Endothelial cell of umbilical vein (primary cell): ENCODE data around the gene FZR1.

Experiments
- EZH2 ChIP-seq: IDR thresholded peaks from 2 replicates; pipeline ENCODE4 v1.6.1; 2012; ENCODE audit warnings: borderline replicate concordance, low read depth, mild to moderate bottlenecking, moderate library complexity, low read length, inconsistent platforms; ENCODE audit not compliant: severe bottlenecking
- FOS ChIP-seq: IDR thresholded peaks from 2 replicates; pipeline ENCODE4 v1.6.1; 2011; ENCODE audit warnings: mild to moderate bottlenecking, low read length, moderate library complexity, borderline replicate concordance; ENCODE audit not compliant: insufficient read depth
- GATA2 ChIP-seq: IDR thresholded peaks from 2 replicates; pipeline ENCODE4 v1.7.0; 2011; ENCODE audit warnings: low read depth, mild to moderate bottlenecking, moderate library complexity, mixed read lengths, low read length; ENCODE audit not compliant: insufficient read length, insufficient read depth
- JUN ChIP-seq: IDR thresholded peaks from 2 replicates; pipeline ENCODE4 v1.6.1; 2011; ENCODE audit warnings: borderline replicate concordance, low read depth; ENCODE audit not compliant: insufficient read length, insufficient read depth
- MYC ChIP-seq: IDR thresholded peaks from one replicate; pipeline ENCODE4 v1.6.1; 2011; ENCODE audit warnings: mild to moderate bottlenecking, low read depth, low read length
- POLR2A ChIP-seq: IDR thresholded peaks from 2 replicates; pipeline ENCODE4 v1.6.1; 2012; ENCODE audit warnings: low read depth, mild to moderate bottlenecking, control low read depth, low read length
- POLR2AphosphoS5 ChIP-seq: IDR thresholded peaks from 2 replicates; pipeline ENCODE4 v1.6.1; 2012; ENCODE audit warnings: low read depth, mild to moderate bottlenecking, control low read depth, low read length, moderate library complexity; ENCODE audit not compliant: insufficient read depth
- TF ChIP-seq, protein P1 (sequence below), 2 donors: IDR thresholded peaks; 1 replicate in 1 of 2; 2 replicates in 1 of 2; pipeline ENCODE4 v1.5.1; 2011; ENCODE audit warnings: low read length in 2 of 2, mild to moderate bottlenecking in 2 of 2, moderate library complexity in 2 of 2, control low read depth in 1 of 2, inconsistent platforms in 1 of 2, low read depth in 1 of 2; ENCODE audit not compliant: insufficient read depth in 1 of 2; ENCODE audit errors: extremely low read depth in 1 of 2
- TF ChIP-seq, protein P2 (sequence below): IDR thresholded peaks from 2 replicates; pipeline ENCODE4 v1.6.1; 2011; ENCODE audit not compliant: insufficient read depth, insufficient read length

DNA sequence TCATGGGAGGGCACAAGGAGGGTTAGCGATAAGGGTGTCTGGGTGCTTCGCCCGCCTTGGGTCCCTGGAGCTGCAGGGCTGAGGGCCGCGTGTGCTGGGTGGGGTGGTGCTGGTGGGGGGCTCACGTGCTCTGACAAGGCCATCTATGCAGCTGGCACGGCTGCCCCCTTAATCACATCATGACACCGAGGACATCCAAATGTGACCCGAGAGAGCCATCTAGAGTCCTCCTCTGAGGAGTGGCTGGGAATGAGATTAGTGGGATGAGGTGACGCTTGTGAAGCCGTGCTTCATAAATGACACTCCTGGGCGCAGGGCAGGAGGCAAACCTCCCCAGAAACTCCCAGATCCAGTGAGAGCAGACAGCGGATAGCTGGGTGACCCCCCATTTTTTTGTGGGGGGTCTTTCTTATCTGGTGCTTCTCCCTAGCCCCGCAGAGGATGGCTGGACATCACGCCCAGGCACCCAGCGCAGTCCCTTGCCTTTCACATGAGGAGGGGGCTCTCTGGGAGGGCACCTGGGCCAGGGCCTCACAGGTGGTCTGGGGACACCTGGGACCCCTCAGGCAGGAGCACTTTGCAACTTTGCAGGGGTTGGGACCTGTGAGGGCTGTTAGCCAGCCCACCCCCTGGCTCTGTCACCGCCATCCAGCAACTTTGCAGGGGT is 6.6 kb downstream of the FZR1 start:
- TF ChIP-seq, protein P1, sequence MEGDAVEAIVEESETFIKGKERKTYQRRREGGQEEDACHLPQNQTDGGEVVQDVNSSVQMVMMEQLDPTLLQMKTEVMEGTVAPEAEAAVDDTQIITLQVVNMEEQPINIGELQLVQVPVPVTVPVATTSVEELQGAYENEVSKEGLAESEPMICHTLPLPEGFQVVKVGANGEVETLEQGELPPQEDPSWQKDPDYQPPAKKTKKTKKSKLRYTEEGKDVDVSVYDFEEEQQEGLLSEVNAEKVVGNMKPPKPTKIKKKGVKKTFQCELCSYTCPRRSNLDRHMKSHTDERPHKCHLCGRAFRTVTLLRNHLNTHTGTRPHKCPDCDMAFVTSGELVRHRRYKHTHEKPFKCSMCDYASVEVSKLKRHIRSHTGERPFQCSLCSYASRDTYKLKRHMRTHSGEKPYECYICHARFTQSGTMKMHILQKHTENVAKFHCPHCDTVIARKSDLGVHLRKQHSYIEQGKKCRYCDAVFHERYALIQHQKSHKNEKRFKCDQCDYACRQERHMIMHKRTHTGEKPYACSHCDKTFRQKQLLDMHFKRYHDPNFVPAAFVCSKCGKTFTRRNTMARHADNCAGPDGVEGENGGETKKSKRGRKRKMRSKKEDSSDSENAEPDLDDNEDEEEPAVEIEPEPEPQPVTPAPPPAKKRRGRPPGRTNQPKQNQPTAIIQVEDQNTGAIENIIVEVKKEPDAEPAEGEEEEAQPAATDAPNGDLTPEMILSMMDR (IDR thresholded peaks at IDR 0.05; ENCODE audit: extremely low read depth in 1 of 2, insufficient read depth in 1 of 2, low read depth in 1 of 2, low read length in 2 of 2), result no peak
- TF ChIP-seq POLR2A, result no peak
- TF ChIP-seq, protein P2, sequence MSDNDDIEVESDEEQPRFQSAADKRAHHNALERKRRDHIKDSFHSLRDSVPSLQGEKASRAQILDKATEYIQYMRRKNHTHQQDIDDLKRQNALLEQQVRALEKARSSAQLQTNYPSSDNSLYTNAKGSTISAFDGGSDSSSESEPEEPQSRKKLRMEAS, result no peak
- TF ChIP-seq EZH2, result no peak
- TF ChIP-seq JUN, result no peak
- no peak for TF ChIP-seq POLR2AphosphoS5
- no peak for TF ChIP-seq MYC
- no peak for TF ChIP-seq FOS
- TF ChIP-seq GATA2, result no peak
